Small intestine (tissue), 7 donors: ENCODE results near the gene LRP1-AS. TPM values are rescaled to one million over a fixed set of nuclear protein-coding genes. Genes with fewer than 3 reads are reported as not detected.

Source experiments
- DNase-seq, 2 donors: peaks; one replicate each; pipeline versions ENCODE4 v3.0.0 to v3.0.0-alpha.2; 2013
- FAIRE-seq: peaks from 2 replicates; lab custom pipeline; 2012; peaks lifted over from hg19 to GRCh38; lab: Jason Lieb, UNC
- H3K27ac ChIP-seq, 3 donors: one replicate each; pipeline ENCODE4 v1.5.1; 2013; ENCODE audit warnings: low read length in 2 of 3, mild to moderate bottlenecking in 2 of 3, control low read depth in 1 of 3, inconsistent platforms in 1 of 3, low read depth in 1 of 3, moderate library complexity in 1 of 3
- H3K27me3 ChIP-seq, 3 donors: one replicate each; pipeline ENCODE4 v1.6.1; 2013; ENCODE audit warnings: low read length in 3 of 3, inconsistent platforms in 1 of 3; ENCODE audit not compliant: control insufficient read depth in 3 of 3, insufficient read depth in 3 of 3
- H3K36me3 ChIP-seq, 3 donors: one replicate each; pipeline ENCODE4 v1.6.1; 2013; ENCODE audit warnings: low read length in 3 of 3, inconsistent platforms in 1 of 3, low read depth in 1 of 3, mild to moderate bottlenecking in 1 of 3, moderate library complexity in 1 of 3; ENCODE audit not compliant: control insufficient read depth in 3 of 3, insufficient read depth in 2 of 3
- H3K4me1 ChIP-seq, 3 donors: one replicate each; pipeline ENCODE4 v1.6.1; 2013; ENCODE audit warnings: low read length in 2 of 3, inconsistent platforms in 1 of 3, low read depth in 1 of 3, mild to moderate bottlenecking in 1 of 3, moderate library complexity in 1 of 3; ENCODE audit not compliant: control insufficient read depth in 3 of 3, insufficient read depth in 2 of 3
- H3K4me3 ChIP-seq, 3 donors: one replicate each; pipeline ENCODE4 v1.5.1; 2013; ENCODE audit warnings: low read length in 3 of 3, control low read depth in 1 of 3, inconsistent platforms in 1 of 3, low read depth in 1 of 3, mild to moderate bottlenecking in 1 of 3, moderate library complexity in 1 of 3
- H3K9me3 ChIP-seq, 2 donors: one replicate each; pipeline ENCODE4 v1.6.1; 2013; ENCODE audit warnings: low read depth in 1 of 2, low read length in 1 of 2; ENCODE audit not compliant: control insufficient read depth in 2 of 2, insufficient read depth in 1 of 2
- WGBS, 3 donors: extraction: QIAGEN DNeasy Blood & Tissue Kit; methylation state at CpG; one replicate each; pipeline ENCODE4 v1.1.7; 2013; 5-methylcytosine and 5-hydroxymethylcytosine counted together
- polyA plus RNA-seq, 4 donors: library from polyadenylated mRNA; stranded (reverse) in 3 of 4; unstranded in 1 of 4; fragments of 200-250 nt in 3 of 4; fragments of 120-200 nt in 1 of 4; gene quantifications; one replicate each; pipeline versions ENCODE4 v1.2.1 to v1.2.3, GENCODE V29; 2013
- donor health status: healthy with polysubstance abuse.
- donor health status: control.
- donor health status: control.
- donor health status: Bipolar disorder and iron deficiency.
- donor health status: healthy.

LRP1-AS gene
- polyA plus RNA-seq, 4 donors: 0.15 to 1.1 TPM; not detected in 2

DNA sequence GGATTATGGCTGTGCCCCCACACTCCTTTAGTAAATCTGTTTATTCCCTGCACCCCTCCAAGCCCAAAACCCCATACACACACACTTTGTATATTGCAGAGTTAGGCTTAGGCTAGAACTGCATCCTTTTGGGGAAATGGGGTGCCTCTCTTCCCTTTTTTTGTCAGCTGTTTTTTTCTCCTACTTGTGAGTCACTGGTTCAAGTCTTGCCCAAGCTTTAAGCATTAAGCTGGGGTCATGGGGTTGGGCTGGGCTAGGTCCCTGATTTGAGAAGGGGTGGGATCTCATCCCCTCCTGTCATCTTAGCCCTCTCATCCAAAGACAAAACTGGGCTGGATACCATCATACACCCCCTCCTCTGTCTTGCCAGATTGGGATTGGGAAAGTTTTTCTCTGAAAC, 17.5 kb downstream of the LRP1-AS start:
- Histone ChIP-seq H3K4me1 (peaks cover 1 to 55% (median 15%) of the 10 kb centered on the region in 3 donors), H3K9me3 (no peaks in the 10 kb centered on the region), H3K27me3 (no peaks in the 10 kb centered on the region), H3K27ac (peak overlapping the region; percentile 6 to 99 (median 50)), H3K36me3 (peaks cover 0 to 32% (median 0%) of the 10 kb centered on the region in 3 donors), H3K4me3 (peak overlapping the region in 2 of 3 donors; percentile 76 to 78)
- DNase-seq (peak in 1 of 2 donors; percentile 43), FAIRE-seq (no peak)

DNA sequence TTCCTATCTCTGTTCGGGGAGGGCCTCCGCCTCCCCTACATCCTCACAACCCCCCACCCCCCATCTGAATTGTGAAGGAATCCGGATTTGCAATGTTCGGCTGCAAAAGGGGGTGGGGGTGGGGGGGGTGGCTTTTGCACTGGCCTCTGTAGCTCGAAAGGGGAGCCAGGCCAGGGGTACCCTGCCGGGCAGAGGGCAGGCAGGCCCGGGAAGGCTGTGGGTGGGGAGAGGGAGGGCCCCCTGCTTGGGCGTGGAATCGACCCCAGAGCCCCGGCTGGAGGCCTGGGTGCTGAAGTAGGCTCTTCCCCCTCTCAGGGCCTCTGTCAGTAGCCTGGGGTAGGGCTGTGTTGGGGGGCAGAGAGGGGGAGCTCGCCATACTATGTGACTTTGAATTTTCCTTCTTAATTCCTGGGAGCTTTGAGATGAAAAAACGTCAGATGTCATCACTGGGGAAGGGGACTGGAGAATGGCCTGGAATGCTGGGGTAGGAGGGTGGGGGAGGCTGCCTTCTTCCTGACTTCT, 18.0 kb downstream of the LRP1-AS start:
- DNase-seq (peak in 1 of 2 donors; percentile 57), FAIRE-seq (no peak)
- Histone ChIP-seq H3K36me3 (peaks cover 0 to 29% (median 0%) of the 10 kb centered on the region in 3 donors), H3K27ac (peak overlapping the region; percentile 45 to 99 (median 50)), H3K4me3 (peak overlapping the region; percentile 66 to 78 (median 76)), H3K9me3 (no peaks in the 10 kb centered on the region), H3K27me3 (no peaks in the 10 kb centered on the region), H3K4me1 (peaks cover 1 to 54% (median 15%) of the 10 kb centered on the region in 3 donors)
- WGBS, 3 donors: 10 to 14% (median 14%) methylated on average over 11 to 12 of the region's 12 CpGs

GRCh38 chr12:57128519-57129247, 18.7 kb downstream of the LRP1-AS start:
- H3K9me3 ChIP-seq: no peaks in the 10 kb centered on the region
- peaks cover 0 to 22% (median 0%) of the 10 kb centered on the region in 3 donors for H3K36me3 ChIP-seq
- WGBS, 3 donors: 2 to 6% (median 4%) methylated on average over 28 to 35 of the region's 35 CpGs
- H3K27me3 ChIP-seq: no peaks in the 10 kb centered on the region
- peak overlapping the region; percentile 66 to 78 (median 76) for H3K4me3 ChIP-seq
- peaks cover 1 to 48% (median 13%) of the 10 kb centered on the region in 3 donors for H3K4me1 ChIP-seq
- H3K27ac ChIP-seq: peak overlapping the region; percentile 13 to 99 (median 57)
- FAIRE-seq (no peak), DNase-seq (peak in 1 of 2 donors; percentile 44)

GRCh38 chr12:57127726-57128518, 19.5 kb downstream of the LRP1-AS start, which contains the start of gene LRP1:
Gene LRP1, plus strand, starts transcription at chr12:57128483. Its CDS starts 482 bp downstream, at chr12:57128965.
- H3K27ac ChIP-seq: peak within 1 kb of the TSS; percentile 90 to 99 (median 97)
- no peak for FAIRE-seq

DNA sequence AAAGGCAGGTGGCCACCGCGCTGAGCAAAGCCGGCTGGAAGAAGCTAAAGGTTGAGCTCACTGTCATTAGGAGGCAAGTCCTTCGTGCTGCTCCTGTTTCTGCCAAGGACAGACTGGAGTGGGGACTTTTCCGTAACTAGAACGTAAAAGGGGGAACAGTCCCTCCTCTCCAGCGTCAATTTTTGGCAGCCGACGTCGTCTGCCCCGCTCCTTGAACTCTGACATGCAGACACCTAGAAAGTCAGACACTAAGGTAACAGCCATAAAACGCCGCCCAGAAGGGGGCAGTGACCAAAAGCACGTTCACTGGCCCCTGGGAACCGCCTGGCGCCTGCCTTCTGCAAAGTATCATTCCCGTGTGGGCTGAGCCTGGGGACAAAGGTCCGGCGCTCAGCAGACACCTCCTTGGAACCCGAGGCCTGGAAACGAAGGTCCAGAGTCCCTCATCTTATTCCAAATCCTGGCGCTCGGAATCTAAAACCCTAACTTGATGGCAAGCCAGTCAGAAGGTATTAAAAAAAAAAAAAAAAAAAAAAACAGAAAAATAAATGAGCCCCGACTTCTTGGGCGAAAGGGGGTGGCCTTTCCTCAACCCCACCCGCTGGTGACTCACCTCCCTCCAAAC, 20.2 kb downstream of the LRP1-AS start:
- Histone ChIP-seq H3K4me1 (peaks cover 1 to 36% (median 11%) of the 10 kb centered on the region in 3 donors), H3K27me3 (no peaks in the 10 kb centered on the region), H3K36me3 (peaks cover 0 to 10% (median 0%) of the 10 kb centered on the region in 3 donors), H3K27ac (peak overlapping the region; percentile 90 to 99 (median 97)), H3K4me3 (peak overlapping the region; percentile 49 to 78 (median 76)), H3K9me3 (no peaks in the 10 kb centered on the region)
- peak; percentile 93 to 96 for DNase-seq
- WGBS, 3 donors: 2 to 6% (median 4%) methylated on average over 26 of the region's 26 CpGs
- FAIRE-seq: no peak

More at GRCh38 chr12:57127726-57128518, 19.5 kb downstream of the LRP1-AS start, which contains the start of gene LRP1:
- H3K9me3 ChIP-seq: no peaks in the 10 kb centered on the region
- H3K36me3 ChIP-seq: peaks cover 0 to 16% (median 0%) of the 10 kb centered on the region in 3 donors
- H3K4me3 ChIP-seq: peak within 1 kb of the TSS; percentile 66 to 78 (median 76)
- WGBS, 3 donors: 0 to 1% (median 0%) methylated on average over 47 to 57 of the region's 57 CpGs
- peaks cover 1 to 42% (median 11%) of the 10 kb centered on the region in 3 donors for H3K4me1 ChIP-seq
- peak; percentile 84 to 93 for DNase-seq
- H3K27me3 ChIP-seq: no peaks in the 10 kb centered on the region

DNA sequence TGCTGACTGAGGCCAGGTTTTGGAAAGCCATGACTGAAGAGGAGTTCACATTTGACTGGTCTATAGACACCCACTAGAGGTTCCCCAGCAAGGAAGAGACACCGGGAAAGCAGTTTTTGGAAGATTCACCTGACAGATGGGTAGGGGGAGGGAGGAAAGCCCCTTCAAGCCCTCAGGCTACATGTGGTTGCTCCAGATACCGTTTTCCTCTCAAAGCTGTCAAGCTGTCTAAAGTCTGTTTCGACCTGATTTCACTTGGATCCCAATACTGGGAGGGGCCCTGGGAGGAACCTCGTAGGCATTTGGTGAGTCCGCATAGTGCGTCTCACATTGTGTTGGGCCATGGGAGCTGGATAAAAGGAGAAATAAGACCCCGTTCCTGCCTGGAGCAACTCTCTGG, 20.9 kb downstream of the LRP1-AS start:
- 22 to 45% (median 45%) methylated on average over 7 of the region's 7 CpGs for WGBS, 3 donors
- DNase-seq (peak in 1 of 2 donors; percentile 39), FAIRE-seq (no peak)
- H3K36me3 ChIP-seq: peaks cover 0 to 3% (median 0%) of the 10 kb centered on the region in 3 donors
- no peaks in the 10 kb centered on the region for H3K9me3 ChIP-seq
- H3K4me3 ChIP-seq: peak overlapping the region in 1 of 3 donors; percentile 76
- H3K4me1 ChIP-seq: peaks cover 1 to 30% (median 8%) of the 10 kb centered on the region in 3 donors
- H3K27me3 ChIP-seq: no peaks in the 10 kb centered on the region
- peak overlapping the region; percentile 90 to 99 (median 97) for H3K27ac ChIP-seq

GRCh38 chr12:57126061-57126460, 21.4 kb downstream of the LRP1-AS start:
- H3K27ac ChIP-seq: no peak overlapping the region
- H3K9me3 ChIP-seq: no peaks in the 10 kb centered on the region
- DNase-seq (no peak), FAIRE-seq (no peak)
- 83 to 90% (median 85%) methylated on average over 11 of the region's 11 CpGs for WGBS, 3 donors
- H3K4me3 ChIP-seq: no peak overlapping the region
- H3K4me1 ChIP-seq: peaks cover 1 to 25% (median 4%) of the 10 kb centered on the region in 3 donors
- H3K27me3 ChIP-seq: no peaks in the 10 kb centered on the region
- H3K36me3 ChIP-seq: peaks cover 0 to under 1% (median 0%) of the 10 kb centered on the region in 3 donors
